Loucy (cell line): ENCODE results near the gene SIGLEC10.

Experiments
- CTCF ChIP-seq: fragments of 200-600 bp; sonication (generic); conservative IDR thresholded peaks from 2 replicates; pipeline ENCODE4 v1.5.1; 2014; ENCODE audit warnings: mild to moderate bottlenecking, antibody characterized with exemption, low read length
- EZH2phosphoT487 ChIP-seq: fragments of 200-600 bp; IDR thresholded peaks from 2 replicates; pipeline ENCODE4 v1.6.1; 2018; ENCODE audit warnings: antibody characterized with exemption, mild to moderate bottlenecking, moderate library complexity, borderline replicate concordance

GRCh38 chr19:51364200-51365106 is 53.0 kb downstream of the SIGLEC10 start:
- TF ChIP-seq CTCF (no peak), EZH2phosphoT487 (no peak)
